Uterus (tissue), 4 donors: Measurements from ENCODE around the gene ATRN. TPM values are rescaled to one million over a fixed set of nuclear protein-coding genes. Genes with fewer than 3 reads are reported as not detected.

ENCODE experiments used
- DNase-seq, 2 donors: peaks; one replicate each; pipeline ENCODE4 v3.0.0-alpha.2; 2019 to 2020
- H3K27ac ChIP-seq, 2 donors: fragments of 200-600 bp; sonication (generic); 1 replicate in 1 of 2; 2 replicates in 1 of 2; pipeline ENCODE4 v1.5.1; 2016 to 2018
- H3K27me3 ChIP-seq, 2 donors: fragments of 200-600 bp; sonication (generic); one replicate each; pipeline ENCODE4 v1.5.1; 2018 to 2019; ENCODE audit warnings: control low read depth in 1 of 2
- H3K36me3 ChIP-seq, 2 donors: fragments of 200-600 bp; sonication (generic); one replicate each; pipeline ENCODE4 v1.5.1; 2019; ENCODE audit warnings: control low read depth in 1 of 2
- H3K4me1 ChIP-seq, 2 donors: fragments of 200-600 bp; sonication (generic); one replicate each; pipeline ENCODE4 v1.5.1; 2018 to 2019; ENCODE audit warnings: control low read depth in 1 of 2
- H3K4me3 ChIP-seq, 2 donors: fragments of 200-600 bp; sonication (generic); 1 replicate in 1 of 2; 2 replicates in 1 of 2; pipeline ENCODE4 v1.5.1; 2018 to 2019; ENCODE audit warnings: mild to moderate bottlenecking in 1 of 2
- H3K9me3 ChIP-seq, 2 donors: fragments of 200-600 bp; sonication (generic); one replicate each; pipeline ENCODE4 v1.5.1; 2019; ENCODE audit warnings: control low read depth in 1 of 2
- POLR2A ChIP-seq, 2 donors: fragments of 450-650 bp; IDR thresholded peaks; one replicate each; pipeline ENCODE4 v1.6.1; 2016; ENCODE audit warnings: antibody characterized with exemption in 2 of 2, mild to moderate bottlenecking in 1 of 2, moderate library complexity in 1 of 2
- intact Hi-C: fragments of 100-400 bp; cut with DNase I; formaldehyde crosslinking; loops from one replicate; pipeline ENCODE4 v1.15.1; 2023; ENCODE audit warnings: low total_unique reads
- total RNA-seq, 4 donors: library from RNA; depleted of rRNA in 3 of 4; stranded (reverse); fragments of >200 nt in 3 of 4; gene quantifications; one replicate each; pipeline versions ENCODE4 v1.1.0 to v1.2.4, GENCODE V29; 2014 to 2023
- TF ChIP-seq, protein P1 (sequence below), 4 experiments: fragments of 200-600 bp in 2 of 4; fragments of 450-650 bp in 2 of 4; sonication (generic) in 2 of 4; IDR thresholded peaks; one replicate each; pipeline ENCODE4 v1.5.1; 2016 to 2019; ENCODE audit warnings: antibody characterized with exemption in 4 of 4, mild to moderate bottlenecking in 2 of 4, moderate library complexity in 1 of 4
- donor health status: DM: yes; HTN: yes; CAD: no.

Gene ATRN
- total RNA-seq, 4 donors from 2014 or later = 7.4 to 76.7 (median 21.2) TPM

DNA sequence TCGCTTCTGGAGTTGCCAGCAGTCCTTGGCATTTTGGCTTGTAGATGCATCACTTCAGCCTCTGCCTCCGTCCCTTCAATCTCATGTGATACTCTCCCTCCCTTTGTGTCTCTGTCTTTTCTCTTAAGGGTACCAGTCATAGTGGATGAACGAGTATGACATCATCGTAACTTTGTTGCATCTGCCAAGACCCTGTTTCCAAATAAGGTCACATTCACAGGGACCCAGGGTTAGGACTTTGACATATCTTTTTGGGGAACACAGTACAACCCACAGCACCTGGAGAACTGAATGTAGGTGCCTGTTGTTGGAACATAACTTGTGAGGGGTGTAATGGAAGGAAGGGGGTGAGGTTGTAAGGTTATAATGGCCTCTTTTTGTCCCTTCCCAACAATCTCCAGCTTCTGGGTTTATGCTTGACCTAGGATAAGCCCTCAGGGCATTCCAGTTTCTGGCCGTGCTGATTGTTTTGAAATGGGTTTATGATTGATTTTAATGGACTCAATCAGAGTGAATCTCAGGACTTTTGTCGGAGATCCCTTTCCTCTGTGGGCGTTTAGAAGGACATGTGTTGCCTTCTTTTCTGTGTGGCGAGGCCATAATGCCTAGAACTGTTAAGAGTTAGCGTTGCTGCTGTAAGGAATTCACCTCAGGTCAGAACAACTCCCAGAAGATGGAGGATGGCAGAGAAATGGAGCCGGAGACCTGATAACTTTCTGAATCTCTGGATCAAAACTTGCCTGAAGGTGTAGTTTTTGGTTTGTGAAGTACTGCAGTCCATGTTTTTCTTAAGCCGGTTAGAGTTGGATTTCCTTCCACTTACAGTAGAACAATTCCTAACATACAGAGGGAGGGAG, 9.2 kb downstream of the ATRN start:
- H3K4me3 ChIP-seq = no peak overlapping the region
- H3K36me3 ChIP-seq = no peaks in the 10 kb centered on the region
- H3K27me3 ChIP-seq = no peaks in the 10 kb centered on the region
- H3K4me1 ChIP-seq = peaks cover 0 to 4% of the 10 kb centered on the region in 2 donors
- H3K9me3 ChIP-seq = no peaks in the 10 kb centered on the region
- intact Hi-C loops = no loop called here
- TF ChIP-seq POLR2A (IDR thresholded peaks at IDR 0.05) = no peak
- TF ChIP-seq, protein P1, sequence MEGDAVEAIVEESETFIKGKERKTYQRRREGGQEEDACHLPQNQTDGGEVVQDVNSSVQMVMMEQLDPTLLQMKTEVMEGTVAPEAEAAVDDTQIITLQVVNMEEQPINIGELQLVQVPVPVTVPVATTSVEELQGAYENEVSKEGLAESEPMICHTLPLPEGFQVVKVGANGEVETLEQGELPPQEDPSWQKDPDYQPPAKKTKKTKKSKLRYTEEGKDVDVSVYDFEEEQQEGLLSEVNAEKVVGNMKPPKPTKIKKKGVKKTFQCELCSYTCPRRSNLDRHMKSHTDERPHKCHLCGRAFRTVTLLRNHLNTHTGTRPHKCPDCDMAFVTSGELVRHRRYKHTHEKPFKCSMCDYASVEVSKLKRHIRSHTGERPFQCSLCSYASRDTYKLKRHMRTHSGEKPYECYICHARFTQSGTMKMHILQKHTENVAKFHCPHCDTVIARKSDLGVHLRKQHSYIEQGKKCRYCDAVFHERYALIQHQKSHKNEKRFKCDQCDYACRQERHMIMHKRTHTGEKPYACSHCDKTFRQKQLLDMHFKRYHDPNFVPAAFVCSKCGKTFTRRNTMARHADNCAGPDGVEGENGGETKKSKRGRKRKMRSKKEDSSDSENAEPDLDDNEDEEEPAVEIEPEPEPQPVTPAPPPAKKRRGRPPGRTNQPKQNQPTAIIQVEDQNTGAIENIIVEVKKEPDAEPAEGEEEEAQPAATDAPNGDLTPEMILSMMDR (IDR thresholded peaks at IDR 0.05) = no peak
- no peak overlapping the region for H3K27ac ChIP-seq
- DNase-seq = no peak

DNA sequence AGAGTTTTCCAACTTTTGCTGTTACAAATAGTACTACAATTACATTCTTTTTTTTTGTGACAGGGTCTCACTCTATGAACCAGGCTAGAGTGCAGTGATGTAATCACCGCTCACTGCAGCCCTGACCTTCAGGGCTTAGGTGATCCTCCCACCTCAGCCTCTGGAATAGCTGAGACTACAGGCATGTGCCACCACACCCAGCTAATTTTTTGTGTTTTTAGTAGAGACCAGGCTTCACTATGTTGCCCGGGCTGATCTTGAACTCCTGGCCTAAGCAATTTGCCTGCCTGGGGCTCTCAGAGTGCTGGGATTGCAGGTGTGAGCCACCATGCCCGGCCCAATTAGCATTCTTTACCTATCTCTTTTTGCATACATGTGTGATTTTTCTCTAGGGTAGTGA, 12.5 kb downstream of the ATRN start:
- Histone ChIP-seq H3K36me3 (no peaks in the 10 kb centered on the region), H3K9me3 (no peaks in the 10 kb centered on the region), H3K4me3 (no peak overlapping the region), H3K4me1 (peaks cover 0 to 4% of the 10 kb centered on the region in 2 donors), H3K27me3 (no peaks in the 10 kb centered on the region), H3K27ac (no peak overlapping the region)
- intact Hi-C loops = no loop called here
- DNase-seq = no peak
- TF ChIP-seq, protein P1 (IDR thresholded peaks at IDR 0.05) = no peak
- TF ChIP-seq POLR2A (IDR thresholded peaks at IDR 0.05) = no peak

DNA sequence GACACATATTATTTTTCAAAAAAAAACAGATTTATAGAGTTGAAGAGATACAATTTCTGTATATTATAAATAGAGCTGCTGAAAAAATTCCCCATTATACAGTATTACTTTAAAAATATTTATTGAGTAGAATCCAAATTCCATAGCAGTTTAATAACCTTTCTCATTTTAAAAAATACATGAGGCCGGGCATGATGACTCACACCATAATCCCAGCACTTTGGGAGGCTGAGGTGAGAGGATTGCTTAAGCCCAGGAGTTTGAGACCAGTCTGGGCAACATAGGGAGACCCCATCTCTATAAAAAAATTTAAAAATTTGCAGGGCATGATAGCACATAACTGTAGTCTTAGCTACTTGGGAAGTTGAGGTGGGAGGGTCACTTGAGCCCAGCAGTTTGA, 13.0 kb downstream of the ATRN start:
- peaks cover 0 to 4% of the 10 kb centered on the region in 2 donors for H3K4me1 ChIP-seq
- TF ChIP-seq, protein P1 (IDR thresholded peaks at IDR 0.05) = no peak
- TF ChIP-seq POLR2A (IDR thresholded peaks at IDR 0.05) = no peak
- no peak overlapping the region for H3K4me3 ChIP-seq
- DNase-seq = no peak
- no peaks in the 10 kb centered on the region for H3K9me3 ChIP-seq
- H3K27me3 ChIP-seq = no peaks in the 10 kb centered on the region
- no peak overlapping the region for H3K27ac ChIP-seq
- intact Hi-C loops = no loop called here
- H3K36me3 ChIP-seq = no peaks in the 10 kb centered on the region

DNA sequence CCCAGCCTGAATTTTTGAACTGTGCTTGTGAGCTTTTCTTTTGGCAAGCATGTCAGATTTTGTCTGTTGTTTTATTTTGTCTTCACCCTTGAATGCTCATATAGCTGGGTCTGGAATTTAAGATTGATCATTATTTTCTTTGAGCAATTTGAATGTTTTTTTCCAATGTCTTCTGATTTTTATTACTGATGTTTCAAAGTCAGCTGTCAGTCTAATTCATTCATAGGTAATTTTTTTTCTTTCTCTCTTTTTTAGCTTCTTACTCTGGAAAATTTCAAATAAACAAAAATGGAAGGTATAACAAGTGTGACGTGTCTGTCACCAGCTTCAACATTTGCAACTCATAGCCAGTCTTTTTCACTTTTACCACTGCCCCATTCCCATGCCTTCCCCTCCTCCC, 15.1 kb downstream of the ATRN start:
- intact Hi-C loops = no loop called here
- no peak overlapping the region for H3K4me3 ChIP-seq
- H3K27ac ChIP-seq = no peak overlapping the region
- DNase-seq = no peak
- H3K27me3 ChIP-seq = no peaks in the 10 kb centered on the region
- H3K9me3 ChIP-seq = no peaks in the 10 kb centered on the region
- H3K4me1 ChIP-seq = peaks cover 0 to 4% of the 10 kb centered on the region in 2 donors
- H3K36me3 ChIP-seq = no peaks in the 10 kb centered on the region
- no peak for TF ChIP-seq POLR2A (IDR thresholded peaks at IDR 0.05)
- TF ChIP-seq, protein P1 (IDR thresholded peaks at IDR 0.05) = no peak

DNA sequence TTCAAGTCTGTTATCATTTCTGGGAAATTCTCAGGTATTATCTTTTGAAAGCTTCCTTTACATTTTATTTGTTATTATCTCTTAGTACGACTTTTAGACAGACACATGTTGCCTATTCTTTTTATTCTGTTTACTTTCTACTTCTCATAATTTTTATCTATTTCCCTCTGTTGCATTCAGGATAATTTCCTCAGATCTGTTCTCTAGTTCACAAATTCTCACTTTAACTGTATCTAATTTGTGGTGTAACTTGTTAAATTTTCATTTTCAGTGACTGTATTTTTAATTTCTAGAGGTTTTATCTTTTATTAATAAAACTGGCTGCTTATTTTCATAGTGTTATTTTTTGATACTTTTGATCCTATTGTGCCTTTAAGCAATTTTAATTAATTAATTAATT, 16.0 kb downstream of the ATRN start:
- Histone ChIP-seq H3K27ac (no peak overlapping the region), H3K36me3 (no peaks in the 10 kb centered on the region), H3K27me3 (no peaks in the 10 kb centered on the region), H3K9me3 (no peaks in the 10 kb centered on the region), H3K4me1 (peaks cover 0 to 4% of the 10 kb centered on the region in 2 donors), H3K4me3 (no peak overlapping the region)
- TF ChIP-seq, protein P1 (IDR thresholded peaks at IDR 0.05) = no peak
- TF ChIP-seq POLR2A (IDR thresholded peaks at IDR 0.05) = no peak
- intact Hi-C loops = no loop called here
- DNase-seq = no peak
